ENCODE data around the gene STUB1.
A peak's percentile ranks its signal among the peaks of the same experiment; 100 is the strongest.
"Not testable (repeated sequence)": the region's sequence is repeated elsewhere in the genome, so short reads cannot be mapped to it uniquely, and the experiment has no call there.

Gene STUB1

DNA sequence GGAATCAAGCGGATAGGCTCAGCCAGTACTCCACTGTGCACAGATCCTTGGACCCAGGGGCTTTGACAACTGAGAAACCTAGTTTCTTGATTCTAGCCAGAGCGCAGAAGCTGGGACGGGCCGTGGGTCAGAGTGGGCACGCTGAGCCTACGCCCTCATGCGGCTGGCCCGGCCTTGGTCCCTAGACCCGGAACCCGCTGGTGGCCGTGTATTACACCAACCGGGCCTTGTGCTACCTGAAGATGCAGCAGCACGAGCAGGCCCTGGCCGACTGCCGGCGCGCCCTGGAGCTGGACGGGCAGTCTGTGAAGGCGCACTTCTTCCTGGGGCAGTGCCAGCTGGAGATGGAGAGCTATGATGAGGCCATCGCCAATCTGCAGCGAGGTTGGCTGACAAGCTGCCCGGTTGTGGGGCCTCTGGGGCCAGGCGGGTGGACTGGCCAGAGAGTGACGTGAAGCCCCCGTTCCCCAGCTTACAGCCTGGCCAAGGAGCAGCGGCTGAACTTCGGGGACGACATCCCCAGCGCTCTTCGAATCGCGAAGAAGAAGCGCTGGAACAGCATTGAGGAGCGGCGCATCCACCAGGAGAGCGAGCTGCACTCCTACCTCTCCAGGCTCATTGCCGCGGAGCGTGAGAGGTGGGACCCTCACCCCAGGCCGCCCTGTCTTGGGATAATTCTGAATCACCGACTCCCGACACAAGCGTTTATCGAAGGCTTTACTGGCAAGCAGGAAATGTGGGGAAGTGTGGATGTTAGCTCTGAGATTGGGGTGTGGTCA, 946 bp downstream of the STUB1 start:
- no peak for DNase-seq

DNA sequence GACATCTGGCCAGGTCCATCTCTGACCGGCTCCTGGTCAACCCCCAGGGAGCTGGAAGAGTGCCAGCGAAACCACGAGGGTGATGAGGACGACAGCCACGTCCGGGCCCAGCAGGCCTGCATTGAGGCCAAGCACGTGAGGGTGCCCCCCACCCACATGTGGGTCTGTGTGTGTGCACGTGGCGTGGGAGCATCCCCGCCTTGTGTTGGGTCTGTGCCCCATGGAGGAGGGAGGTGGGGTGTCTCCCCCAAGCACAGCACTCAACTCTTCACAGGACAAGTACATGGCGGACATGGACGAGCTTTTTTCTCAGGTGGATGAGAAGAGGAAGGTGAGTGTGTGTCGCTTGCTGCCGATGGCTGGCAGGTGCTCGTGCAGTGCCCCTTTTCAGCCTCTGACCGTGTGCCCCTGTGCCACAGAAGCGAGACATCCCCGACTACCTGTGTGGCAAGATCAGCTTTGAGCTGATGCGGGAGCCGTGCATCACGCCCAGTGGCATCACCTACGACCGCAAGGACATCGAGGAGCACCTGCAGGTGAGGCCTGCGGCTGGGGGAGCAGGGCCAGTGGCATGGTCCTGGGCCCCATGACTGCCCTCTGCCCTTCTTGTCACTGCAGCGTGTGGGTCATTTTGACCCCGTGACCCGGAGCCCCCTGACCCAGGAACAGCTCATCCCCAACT, 1.7 kb downstream of the STUB1 start:
- DNase-seq, result no peak

DNA sequence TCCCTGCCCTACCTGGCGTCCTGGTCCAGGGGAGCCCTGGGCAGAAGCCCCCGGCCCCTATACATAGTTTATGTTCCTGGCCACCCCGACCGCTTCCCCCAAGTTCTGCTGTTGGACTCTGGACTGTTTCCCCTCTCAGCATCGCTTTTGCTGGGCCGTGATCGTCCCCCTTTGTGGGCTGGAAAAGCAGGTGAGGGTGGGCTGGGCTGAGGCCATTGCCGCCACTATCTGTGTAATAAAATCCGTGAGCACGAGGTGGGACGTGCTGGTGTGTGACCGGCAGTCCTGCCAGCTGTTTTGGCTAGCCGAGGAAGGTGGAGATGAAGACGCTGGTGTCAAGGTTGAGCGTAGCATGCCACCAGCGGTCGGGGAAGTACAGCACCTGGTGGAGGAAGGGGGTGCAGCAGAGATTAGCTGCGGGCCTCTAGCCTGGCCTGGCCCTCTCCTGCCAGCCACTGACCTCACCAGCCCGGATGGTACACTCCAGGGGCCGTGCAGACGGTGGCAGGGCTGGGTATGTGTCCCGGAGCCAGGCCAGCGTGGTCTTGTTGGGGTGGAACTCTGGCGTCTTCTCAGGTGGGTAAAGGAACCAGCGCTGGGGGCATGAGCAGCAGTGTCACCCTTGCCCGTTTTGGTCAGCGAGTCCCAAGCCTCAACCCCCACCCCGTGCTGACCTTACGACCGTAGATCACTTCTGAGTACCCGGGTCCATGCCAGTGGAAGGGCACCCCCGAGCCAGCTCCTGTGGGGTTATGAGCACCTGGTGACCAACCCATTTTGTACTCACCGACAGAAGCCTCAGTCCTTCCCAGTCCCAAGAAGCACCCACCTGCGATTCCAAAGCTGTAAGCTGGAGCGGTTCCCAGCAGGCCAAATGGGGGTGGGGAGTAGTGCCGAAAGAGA, 2.5 kb downstream of the STUB1 start:
- no peak for DNase-seq

DNA sequence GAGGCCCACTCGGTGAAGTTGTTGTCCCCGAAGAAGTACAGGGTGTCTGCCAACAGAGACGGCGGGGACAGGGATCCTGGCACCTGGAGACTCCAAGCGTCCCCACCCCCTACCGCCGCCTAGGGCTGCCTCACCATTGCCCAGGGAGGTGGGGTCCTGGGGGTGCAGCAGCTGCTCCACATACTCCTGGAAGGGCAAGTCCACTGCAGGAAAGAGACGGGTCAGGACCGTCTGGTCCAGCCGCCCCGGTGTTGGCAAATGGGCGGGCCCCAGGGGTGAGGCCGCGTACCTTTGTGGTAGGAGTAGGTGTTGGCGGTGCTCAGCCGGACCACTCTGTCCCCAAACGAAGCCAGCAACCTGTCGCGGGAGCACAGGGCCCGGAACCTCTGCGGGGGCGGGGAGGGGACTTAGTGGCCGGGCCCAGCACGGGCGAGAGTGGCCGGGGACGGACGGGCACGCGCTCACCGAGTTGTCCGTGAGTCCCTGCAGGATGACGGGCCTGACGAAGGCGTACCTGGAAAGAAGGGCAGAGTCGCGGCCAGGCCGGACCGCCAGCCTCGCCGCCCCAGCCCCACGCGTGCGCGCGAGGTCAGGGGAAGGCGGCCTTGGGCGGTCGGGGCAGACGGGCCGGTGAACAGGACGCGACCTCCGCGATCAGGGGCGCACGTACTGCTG, 3.3 kb downstream of the STUB1 start:
- no peak for DNase-seq

DNA sequence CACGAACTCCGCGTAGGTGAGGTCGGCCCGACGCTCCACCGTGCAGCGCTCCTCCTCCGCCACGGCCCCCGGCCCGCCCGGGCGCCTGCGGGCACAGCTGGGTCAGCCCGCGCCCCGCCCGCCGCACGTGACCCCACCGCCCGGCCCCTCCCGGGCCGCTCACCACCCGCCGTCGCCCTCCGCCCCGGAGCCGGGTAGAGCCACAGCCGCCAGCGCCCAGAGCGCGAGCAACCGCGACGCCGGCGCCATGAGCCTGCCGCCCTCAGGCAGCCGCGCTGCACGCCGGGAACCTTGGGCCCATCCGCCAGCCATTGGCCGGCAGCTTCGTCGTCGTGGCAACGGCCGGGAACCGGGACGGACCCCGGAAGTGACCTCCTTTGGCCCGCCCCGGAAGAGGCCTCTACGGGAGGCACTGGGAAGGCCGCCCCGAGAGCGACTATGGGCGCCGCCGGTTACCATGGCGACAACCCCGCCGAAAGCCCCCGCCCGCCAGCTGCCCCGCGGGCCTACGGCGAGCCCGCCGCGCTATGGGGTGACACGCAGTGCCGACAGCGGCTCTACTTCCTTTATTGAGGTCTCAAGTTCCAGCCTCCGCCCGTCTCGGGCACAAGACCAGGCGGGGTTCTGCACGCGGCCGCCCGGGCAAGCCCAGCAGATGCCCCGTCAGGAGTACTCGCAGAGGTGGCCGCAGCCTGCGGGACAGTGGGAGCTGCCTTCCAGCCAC, 4.0 kb downstream of the STUB1 start, which contains the start of gene JMJD8:
TSS of gene JMJD8 (minus strand) at position 264 of the 724 bp plus-strand sequence. CDS start at position 249, 15 bp downstream.
- DNase-seq, result peak; percentile 96

DNA sequence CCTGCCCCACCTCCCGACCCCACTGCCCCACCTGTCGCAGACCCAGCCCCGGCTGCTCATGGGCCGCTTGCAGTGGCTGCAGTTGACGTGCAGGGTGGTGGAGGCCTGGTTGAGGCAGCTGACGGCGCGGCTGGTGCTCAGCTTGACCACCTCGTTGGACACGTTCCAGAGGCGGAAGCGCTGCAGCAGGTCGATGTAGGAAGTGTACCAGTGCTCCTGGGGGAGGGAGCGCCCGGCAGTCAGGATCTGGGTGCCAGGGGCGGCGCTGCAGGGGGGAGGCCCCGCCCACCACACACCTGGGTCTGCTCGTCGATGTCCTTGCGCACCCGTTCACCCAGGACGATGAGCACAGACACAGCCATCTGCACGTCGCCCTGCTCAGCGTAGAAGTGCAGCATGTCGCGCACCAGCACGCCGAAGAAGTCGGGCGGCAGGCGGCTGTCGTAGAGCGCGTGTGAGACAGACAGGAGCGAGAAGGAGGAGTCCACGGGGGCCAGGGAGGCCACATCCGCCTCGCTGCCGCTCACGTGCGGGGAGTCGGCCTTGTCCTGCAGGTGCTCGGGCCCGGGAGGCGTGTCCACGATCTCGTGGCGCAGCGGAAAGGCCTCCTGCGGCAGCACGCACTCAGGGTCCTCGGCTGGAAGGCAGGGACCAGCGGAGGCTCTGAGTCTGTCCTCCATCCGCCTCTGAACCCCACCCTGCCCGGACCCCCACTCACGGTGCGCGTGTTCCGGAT, 4.9 kb downstream of the STUB1 start:
- DNase-seq, result peak; percentile 52

DNA sequence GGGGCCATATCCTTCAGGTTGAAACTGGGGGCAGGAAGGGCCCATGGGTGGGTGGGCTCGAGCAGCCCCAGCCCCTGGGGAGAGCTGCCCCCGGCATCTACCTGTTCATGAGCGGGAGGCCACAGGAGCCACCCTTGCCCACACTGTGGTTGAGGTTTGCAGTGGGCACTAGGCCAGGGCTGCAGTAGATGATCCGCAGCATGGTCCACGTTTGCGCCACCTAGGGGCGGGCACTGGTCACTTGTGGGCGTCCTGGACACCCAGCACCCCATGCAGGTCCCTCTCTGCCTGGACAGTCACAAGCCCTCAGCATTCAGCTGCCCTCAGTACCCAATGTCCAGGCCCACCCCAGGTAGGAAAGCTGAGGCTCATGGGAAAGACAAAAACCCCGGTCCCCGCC, 5.8 kb downstream of the STUB1 start:
- no peak for DNase-seq

DNA sequence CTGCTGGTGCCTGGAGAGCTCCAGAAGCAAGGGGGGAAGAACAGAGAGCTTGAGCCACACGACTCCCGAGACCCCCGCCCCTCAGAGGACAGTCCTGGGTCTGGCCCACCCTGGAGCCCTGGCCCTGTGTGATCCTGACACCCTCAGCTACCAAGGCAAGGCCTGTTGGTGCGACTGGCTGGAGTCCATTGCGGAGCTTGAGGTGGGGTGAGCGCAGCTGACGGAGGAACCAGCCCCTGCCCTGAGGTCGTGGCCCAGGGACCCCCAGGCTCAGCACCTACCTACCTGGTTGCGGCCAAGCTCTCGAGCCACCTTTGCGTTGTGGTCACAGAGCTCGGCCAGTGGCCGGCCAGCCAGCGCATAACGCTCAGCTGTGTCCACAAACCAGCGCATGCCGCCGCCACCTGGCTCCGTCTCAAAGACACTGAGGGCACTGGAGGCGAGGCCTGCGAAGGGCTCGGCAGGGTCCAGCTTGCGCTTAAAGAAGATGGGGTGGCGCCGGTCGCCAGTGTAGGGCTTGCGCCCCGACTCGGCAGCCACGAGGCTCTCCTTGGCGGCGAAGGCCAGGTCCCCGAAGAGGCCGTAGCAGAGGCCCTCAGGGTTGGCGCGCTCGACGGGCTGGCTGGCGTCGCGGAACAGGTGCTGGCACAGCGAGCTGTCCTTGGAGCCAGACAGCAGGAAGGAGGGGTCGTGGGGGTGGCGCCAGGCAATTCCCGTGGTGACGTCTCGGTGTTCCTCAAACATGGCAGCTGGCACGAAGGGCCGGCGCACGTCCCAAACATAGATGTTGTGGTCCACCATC, 6.5 kb downstream of the STUB1 start:
- no peak for DNase-seq

DNA sequence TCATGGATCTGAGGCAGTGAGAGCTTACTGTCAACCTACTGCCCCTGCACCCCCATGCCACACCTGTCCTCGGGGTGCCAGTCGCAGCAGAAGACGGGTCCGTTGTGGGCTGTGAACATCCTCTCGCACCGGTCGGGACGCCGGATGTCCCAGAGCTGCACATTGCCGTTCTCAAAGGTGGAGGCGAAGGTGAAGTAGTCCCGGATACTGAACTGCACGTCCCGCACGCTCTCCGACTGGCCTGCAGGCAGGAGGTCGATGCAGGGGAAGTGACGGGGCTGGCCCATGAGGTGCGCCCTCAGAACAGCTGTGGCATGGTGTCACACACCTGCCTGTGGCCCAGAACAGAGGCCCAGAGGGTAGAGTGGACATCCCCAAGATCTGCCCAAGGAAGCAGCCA, 7.3 kb downstream of the STUB1 start:
- no peak for DNase-seq

DNA sequence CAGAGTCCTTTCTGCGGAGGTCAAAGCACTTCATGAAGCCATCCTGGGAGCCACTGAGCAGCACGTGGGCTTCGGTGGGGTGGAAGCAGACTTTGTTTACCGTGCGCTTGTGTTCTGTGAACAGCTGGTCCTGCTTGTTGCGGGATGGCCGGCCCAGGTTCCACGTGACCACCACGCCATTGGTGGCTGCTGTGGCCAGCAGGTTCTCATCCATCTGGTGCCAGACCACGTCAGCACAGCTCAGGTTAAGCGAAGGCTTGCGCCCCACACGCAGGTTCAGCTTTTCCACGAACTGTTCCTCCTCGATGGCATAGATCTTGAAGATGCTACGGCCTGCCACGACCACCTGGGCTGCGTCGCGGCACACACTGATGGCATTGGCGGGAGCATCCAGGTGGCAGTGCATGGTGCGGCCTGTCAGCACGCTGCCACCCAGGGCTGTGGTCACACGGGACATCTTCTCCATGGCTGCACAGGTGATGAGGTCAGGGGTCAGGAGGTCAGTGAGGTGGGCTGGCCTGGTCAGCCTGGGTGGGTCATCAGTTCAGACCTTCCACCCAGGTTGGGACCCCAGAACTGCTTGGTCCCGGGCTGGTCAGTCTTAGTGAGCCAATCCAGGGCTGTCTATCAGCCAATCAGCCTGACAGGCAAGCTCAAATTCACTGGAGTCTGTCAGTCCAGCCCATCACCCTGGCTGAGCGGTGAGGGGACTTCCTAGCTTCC, 9.1 kb downstream of the STUB1 start:
- no peak for DNase-seq

DNA sequence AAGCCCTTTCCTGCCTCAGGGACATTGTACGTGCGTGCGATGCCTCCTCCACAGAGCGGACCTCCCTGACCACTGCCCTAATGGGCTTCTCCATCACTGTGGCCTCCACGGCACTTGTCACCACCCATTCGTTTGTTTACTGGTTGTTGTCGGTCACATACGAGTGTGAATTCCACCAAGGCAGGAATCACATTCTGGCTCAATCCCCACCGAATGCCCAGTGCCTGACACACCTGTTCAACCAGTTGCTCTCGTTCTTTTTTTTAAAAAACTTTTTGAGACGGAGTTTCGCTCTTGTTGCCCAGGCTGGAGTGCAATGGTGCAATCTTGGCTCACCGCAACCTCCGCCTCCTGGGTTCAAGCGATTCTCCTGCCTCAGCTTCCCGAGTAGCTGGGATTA, 11.0 kb downstream of the STUB1 start:
- DNase-seq, result not testable (repeated sequence)

DNA sequence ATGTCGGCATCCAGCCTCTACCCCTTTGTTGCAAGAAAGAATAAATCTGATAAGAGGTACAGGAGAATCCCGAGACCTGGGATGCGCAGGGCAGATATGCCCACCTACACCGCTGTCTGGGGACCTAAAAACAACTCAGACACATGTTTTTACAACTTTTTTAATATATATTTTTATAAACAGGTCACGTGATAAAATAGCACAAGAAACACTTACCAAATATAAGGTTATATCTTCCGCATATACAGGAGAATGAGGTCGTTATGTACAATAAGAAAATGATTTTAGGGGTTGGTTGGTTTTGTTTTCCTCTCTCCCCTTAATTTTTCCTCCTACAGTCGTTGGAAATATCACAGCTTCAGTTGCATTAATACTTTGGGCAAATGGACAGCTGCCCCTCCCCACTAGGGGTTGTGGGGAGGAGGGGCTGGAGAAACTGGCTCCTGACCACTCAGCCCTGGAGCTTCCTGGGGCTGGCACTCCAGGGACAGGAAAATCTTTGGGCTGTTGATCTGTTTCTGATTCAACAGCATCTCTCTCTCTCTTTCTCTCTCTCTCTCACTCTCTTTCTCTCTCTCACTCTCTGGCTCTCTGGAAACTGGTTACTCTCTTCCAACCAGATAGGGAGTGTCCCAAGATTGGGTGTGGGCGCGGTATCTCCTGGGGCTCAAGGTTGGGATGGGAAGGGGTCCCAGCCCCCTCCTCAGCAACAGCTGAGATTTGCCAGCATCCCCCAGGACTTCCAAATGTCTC, 12.3 kb downstream of the STUB1 start:
- DNase-seq, result no peak

DNA sequence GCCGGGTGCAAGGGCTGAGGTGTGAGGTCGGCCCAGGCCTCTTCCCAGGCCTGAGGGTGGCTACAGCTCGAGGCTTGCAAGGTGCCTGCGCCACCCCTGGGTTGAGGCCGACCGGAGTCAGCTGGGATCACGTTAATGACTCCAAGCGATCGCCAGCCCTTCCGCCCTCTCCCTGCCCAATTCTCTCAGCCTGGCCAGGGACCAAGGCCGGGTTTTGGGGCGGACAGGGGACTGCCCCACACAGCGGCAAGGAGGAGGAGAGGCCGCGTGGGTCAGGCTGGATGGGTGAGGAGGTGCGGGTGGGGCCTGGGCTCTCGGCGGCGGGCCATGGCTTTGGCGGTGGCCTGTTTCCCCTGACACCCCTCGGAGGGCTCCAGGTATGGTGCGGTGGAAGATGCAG, 13.2 kb downstream of the STUB1 start:
- DNase-seq, result no peak

DNA sequence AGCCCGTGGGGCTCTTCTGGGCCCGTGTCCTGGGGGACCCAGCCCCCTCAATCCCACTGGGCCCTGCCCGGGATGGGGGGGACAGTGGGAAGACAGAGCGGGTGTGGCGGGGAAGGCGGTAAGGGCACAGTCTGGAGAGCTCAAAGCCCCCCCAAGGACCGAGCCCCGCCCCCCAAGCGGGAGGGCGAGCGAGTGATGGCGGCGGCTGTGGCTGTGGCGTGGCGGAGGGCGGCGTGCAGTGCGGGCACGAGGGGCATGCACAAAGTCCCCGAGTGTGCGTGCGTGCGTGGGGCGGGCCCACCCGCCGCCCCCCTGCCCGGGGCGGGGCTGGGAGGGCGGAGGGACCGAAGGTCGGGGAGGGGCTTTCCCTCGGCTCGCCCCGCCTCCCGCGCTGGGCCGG, 13.6 kb downstream of the STUB1 start:
- no peak for DNase-seq

DNA sequence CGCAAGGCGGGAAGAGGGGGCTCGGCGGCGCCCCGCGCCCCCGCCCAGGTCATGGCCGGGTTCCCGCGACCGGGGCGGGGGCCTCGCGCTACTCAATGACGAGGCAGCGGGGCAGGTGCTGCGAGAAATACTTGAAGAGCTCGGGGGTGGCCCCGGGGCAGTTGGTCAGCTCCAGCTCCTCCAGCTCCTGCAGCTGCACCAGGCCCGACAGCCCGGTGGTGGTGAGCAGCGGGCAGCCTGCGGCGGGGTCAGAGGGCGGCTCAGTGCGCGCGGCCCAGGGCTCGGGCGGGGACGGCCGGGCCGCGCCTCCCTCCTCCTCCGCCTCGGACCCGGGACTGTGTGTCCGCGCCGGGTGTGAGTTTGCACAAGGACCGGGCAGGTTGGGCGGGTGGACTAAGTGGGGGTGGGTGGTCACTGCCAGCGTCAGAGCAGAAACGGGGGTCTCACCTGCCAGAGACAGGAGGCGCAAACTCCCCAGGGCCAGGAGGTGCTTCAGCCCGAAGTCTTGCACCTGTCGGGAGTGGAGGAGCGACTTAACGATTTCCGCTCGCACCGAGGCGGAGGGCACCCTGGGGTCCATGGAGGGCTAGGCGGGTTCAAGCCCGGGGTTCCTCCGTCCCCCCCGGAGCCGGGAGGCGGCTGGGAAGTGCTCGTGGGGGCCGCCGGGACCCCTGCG, 14.1 kb downstream of the STUB1 start:
- no peak for DNase-seq

DNA sequence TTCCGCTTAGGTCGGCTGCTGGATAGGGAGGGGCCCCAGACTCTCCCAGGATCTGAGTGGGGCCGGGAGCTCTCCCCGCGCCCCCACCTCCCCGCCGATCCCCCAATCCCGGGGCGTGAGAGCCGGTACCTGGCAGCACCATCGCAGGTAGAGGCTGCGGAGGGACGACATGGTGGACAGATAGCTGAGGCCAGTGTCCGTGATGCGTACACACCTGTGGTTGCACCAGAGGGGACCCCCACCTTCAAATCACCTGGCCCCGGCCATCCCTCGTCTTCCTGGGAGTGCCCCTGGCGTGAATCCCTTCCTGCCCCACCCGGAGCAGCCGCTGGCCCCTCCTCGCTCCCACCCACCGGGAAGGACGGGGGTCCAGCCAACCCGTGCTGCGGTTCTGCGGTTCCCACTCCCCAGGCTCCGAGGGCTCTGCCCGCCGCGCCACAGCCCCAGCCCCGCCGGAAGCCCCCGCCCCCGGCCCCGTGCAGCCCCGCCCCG, 14.7 kb downstream of the STUB1 start:
- DNase-seq, result no peak

DNA sequence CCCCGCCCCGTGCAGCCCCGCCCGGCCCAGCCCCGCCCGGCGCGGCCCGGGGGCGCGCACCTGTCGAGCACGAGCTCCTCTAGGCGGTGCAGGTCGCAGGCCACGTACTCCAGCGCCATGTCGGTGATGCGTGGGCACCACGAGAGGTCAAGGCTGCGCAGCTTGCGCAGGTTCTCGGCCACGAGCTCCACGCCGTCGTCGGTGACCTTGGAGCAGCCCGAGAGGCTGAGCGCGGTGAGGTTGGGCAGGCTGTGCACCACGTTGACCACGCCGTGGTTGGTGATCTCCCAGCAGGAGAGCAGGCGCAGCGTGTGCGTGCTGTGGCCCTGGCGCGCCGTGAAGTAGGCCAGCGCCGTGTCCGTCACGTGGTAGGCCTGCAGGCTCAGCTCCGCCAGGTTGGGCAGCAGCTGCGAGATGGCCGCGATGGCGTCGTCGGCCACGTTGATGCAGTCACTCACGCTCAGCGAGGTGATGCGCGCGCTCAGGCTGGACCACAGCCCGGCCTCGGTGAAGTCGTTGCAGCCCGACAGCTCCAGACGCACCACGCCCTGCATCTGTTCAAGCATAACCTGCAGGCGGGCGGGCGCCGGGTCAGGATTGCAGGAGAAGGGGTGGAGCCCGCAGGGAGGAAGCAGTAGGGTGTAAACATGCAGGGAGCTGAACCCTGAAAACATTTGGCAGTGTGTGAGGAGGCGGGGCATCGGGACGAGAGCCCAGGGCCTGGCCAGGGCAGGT, 15.3 kb downstream of the STUB1 start:
- peak; percentile 79 for DNase-seq
